SW 1271 (cell line): Measurements from ENCODE around the gene CCNDBP1.

ENCODE experiments used
- DNase-seq, 2 experiments: peaks; one replicate each; lab custom pipeline; 2025; lab: John Stamatoyannopoulos, UW

Gene CCNDBP1

DNA sequence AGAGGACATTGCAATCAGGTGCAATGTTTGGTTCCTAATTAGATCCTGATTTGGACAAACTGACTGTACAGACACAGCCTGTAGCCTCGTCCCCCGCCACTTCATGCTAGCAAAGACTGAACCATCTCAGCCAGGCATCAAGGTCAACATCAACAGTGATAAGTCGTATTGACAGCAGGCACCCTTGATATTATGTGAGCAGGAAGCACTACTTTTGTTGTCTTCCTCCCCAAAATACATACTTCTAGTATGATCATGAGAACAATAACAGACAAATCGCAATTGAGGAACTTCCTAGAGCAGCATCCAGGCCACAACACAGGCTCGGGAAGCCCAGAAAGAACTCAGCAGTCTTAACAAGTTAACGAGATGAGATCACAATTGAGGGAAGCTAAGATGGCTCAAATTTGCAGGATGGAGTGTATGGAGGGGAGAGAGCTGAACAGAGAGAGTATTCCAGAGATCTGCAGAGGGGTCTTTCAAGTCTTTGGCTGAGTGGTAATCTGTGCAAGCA, 61.1 kb downstream of the CCNDBP1 start:
- DNase-seq, result no peak
